Keratinocyte (primary cell): ENCODE data around the gene KRT77. TPM values are rescaled to one million over a fixed set of nuclear protein-coding genes. Genes with fewer than 3 reads are reported as not detected.

Experiments
- DNase-seq: peaks from one replicate; pipeline ENCODE4 v3.0.0-alpha.2; 2011; ENCODE audit warnings: low read depth, missing footprints, low spot score
- FAIRE-seq: peaks from 2 replicates; lab custom pipeline; 2011; peaks lifted over from hg19 to GRCh38; lab: Jason Lieb, UNC
- H2AFZ ChIP-seq: 2 replicates; pipeline ENCODE4 v1.6.0; 2012; ENCODE audit warnings: low read length, control low read depth, inconsistent platforms; ENCODE audit not compliant: control insufficient read depth
- H3K27ac ChIP-seq: 2 replicates; pipeline ENCODE4 v1.5.1; 2011; ENCODE audit warnings: low read length; ENCODE audit not compliant: control insufficient read depth, insufficient read depth
- H3K27me3 ChIP-seq: 3 replicates; pipeline ENCODE4 v1.6.0; 2011; ENCODE audit warnings: low read length; ENCODE audit not compliant: control insufficient read depth, insufficient read depth; ENCODE audit errors: extremely low read depth
- H3K36me3 ChIP-seq, 2 experiments: 2 replicates in 1 of 2; 3 replicates in 1 of 2; pipeline ENCODE4 v1.5.1; 2011; ENCODE audit warnings: low read length in 2 of 2, mild to moderate bottlenecking in 1 of 2; ENCODE audit not compliant: control insufficient read depth in 2 of 2, insufficient read depth in 2 of 2; ENCODE audit errors: extremely low read depth in 1 of 2
- H3K4me1 ChIP-seq: 3 replicates; pipeline ENCODE4 v1.5.1; 2011; ENCODE audit warnings: low read length; ENCODE audit not compliant: control insufficient read depth, insufficient read depth; ENCODE audit errors: extremely low read depth
- H3K4me2 ChIP-seq: 3 replicates; pipeline ENCODE4 v1.6.0; 2011; ENCODE audit warnings: low read depth, low read length; ENCODE audit not compliant: control insufficient read depth, insufficient read depth; ENCODE audit errors: extremely low read depth
- H3K4me3 ChIP-seq, 3 experiments: fragments of 200-600 bp in 1 of 3; sonication (generic) in 1 of 3; 2 replicates in 2 of 3; 3 replicates in 1 of 3; pipeline ENCODE4 v1.5.1; 2011 to 2016; ENCODE audit warnings: low read length in 3 of 3, mild to moderate bottlenecking in 3 of 3, control low read depth in 2 of 3, inconsistent platforms in 1 of 3, low read depth in 1 of 3, mixed read lengths in 1 of 3, mixed run types in 1 of 3, moderate library complexity in 1 of 3; ENCODE audit not compliant: control insufficient read depth in 2 of 3, insufficient read depth in 2 of 3; ENCODE audit errors: extremely low read depth in 1 of 3
- H3K79me2 ChIP-seq: 2 replicates; pipeline ENCODE4 v1.6.0; 2012; ENCODE audit warnings: low read length; ENCODE audit not compliant: control insufficient read depth, insufficient read depth
- H3K9ac ChIP-seq: 3 replicates; pipeline ENCODE4 v1.6.0; 2011; ENCODE audit warnings: low read length; ENCODE audit not compliant: control insufficient read depth, insufficient read depth; ENCODE audit errors: extremely low read depth
- H3K9me1 ChIP-seq: 3 replicates; pipeline ENCODE4 v1.6.0; 2011; ENCODE audit warnings: low read length; ENCODE audit not compliant: control insufficient read depth, insufficient read depth; ENCODE audit errors: extremely low read depth
- H3K9me3 ChIP-seq: 2 replicates; pipeline ENCODE4 v1.5.1; 2012; ENCODE audit warnings: low read depth, low read length; ENCODE audit not compliant: control insufficient read depth
- H4K20me1 ChIP-seq: 3 replicates; pipeline ENCODE4 v1.6.0; 2011; ENCODE audit warnings: low read length; ENCODE audit not compliant: control insufficient read depth, insufficient read depth; ENCODE audit errors: extremely low read depth
- CTCF ChIP-seq, 3 experiments: IDR thresholded peaks in 1 of 3; conservative IDR thresholded peaks in 1 of 3; optimal IDR thresholded peaks in 1 of 3; 2 replicates in 2 of 3; 3 replicates in 1 of 3; pipeline versions ENCODE3 to v1.5.1; 2011; ENCODE audit warnings: low read length in 3 of 3, mild to moderate bottlenecking in 3 of 3, moderate library complexity in 2 of 3, control low read depth in 1 of 3, inconsistent platforms in 1 of 3; ENCODE audit not compliant: insufficient read depth in 2 of 3; ENCODE audit errors: extremely low read depth in 1 of 3
- EZH2 ChIP-seq: IDR thresholded peaks from one replicate; pipeline ENCODE4 v1.6.1; 2012; ENCODE audit warnings: inconsistent platforms, mild to moderate bottlenecking, low read length, moderate library complexity
- dilution Hi-C: fragments of 300-500 bp; cut with MboI; formaldehyde crosslinking; loops from one replicate; pipeline ENCODE4 v1.7.0; 2020; ENCODE audit warnings: low sequenced_read_pairs; ENCODE audit not compliant: extremely low pct_ligation_motif_present
- polyA plus RNA-seq, 5 experiments: library from polyadenylated mRNA; depleted of rRNA in 3 of 5; stranded (reverse) in 3 of 5; stranded (forward) in 1 of 5; unstranded in 1 of 5; fragments of >200 nt; gene quantifications; 1 replicate in 1 of 5; 2 replicates in 3 of 5; 3 replicates in 1 of 5; pipeline versions ENCODE4 v1.2.1 to v1.2.3, GENCODE V29; 2011 to 2012; ENCODE audit warnings: missing spikeins in 2 of 5, low read depth in 1 of 5, low replicate concordance in 1 of 5

Gene KRT77
- polyA plus RNA-seq, 1 donor (not counting 4 experiments of a cell fraction or from before 2014, with no cell fraction given): 1.3 TPM

DNA sequence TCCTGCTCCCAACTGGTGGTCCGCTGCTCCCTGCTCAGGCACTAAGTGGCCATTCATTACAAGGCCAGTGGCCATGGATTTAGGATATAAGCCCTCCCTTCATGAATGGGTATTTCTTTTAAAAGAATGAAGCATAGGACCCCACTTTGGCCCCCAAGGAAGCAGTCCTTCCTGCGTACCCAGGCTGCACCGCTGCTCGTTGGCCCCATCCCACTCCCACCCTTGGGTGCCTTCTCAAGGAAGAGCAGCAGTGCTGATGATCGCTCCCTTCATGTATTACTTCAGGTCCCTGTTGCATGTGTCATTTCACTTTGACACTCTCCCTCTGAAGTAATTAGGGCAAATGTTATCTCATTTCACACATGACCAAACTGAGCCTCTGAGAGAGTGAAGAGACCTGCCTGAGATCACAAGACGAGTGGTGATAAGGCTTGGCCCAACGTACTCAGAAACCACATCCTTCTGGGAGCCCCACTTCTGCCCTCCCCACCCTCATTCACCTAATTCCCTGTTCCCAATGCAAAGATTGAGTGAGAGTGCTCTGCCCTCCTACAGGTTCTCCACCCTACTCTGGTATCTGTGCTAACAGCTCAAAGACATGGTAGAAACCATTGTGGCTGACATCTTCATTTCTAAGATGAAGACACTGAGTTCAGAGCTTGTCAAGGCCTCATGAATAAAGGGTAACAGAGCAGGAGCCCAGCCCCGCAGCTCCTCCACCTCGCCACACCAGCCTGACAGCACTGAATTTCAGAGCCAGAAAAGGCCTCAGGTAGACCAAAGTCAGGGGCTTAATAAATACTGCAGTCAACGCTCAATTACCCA, 41.0 kb downstream of the KRT77 start:
- H3K9me1 ChIP-seq: no peaks in the 10 kb centered on the region
- H3K27ac ChIP-seq: no peak overlapping the region
- H3K4me2 ChIP-seq: no peak overlapping the region
- FAIRE-seq: no peak
- H2AFZ ChIP-seq: no peak overlapping the region
- H3K4me3 ChIP-seq: no peak overlapping the region
- no peaks in the 10 kb centered on the region for H3K36me3 ChIP-seq
- no peak overlapping the region for H3K9ac ChIP-seq
- TF ChIP-seq EZH2: no peak
- TF ChIP-seq CTCF (optimal IDR thresholded peaks at IDR 0.05 in 1 of 3, IDR thresholded peaks at IDR 0.05 in 1 of 3, conservative IDR thresholded peaks at IDR 0.05 in 1 of 3; ENCODE audit: extremely low read depth in 1 of 3, insufficient read depth in 2 of 3, low read length in 3 of 3): no peak
- peaks cover 12% of the 10 kb centered on the region for H3K27me3 ChIP-seq
- no peaks in the 10 kb centered on the region for H3K9me3 ChIP-seq
- no peak for DNase-seq
- no peaks in the 10 kb centered on the region for H4K20me1 ChIP-seq
- H3K79me2 ChIP-seq: no peaks in the 10 kb centered on the region
- peaks cover 6% of the 10 kb centered on the region for H3K4me1 ChIP-seq
- dilution Hi-C loops: no loop called here

DNA sequence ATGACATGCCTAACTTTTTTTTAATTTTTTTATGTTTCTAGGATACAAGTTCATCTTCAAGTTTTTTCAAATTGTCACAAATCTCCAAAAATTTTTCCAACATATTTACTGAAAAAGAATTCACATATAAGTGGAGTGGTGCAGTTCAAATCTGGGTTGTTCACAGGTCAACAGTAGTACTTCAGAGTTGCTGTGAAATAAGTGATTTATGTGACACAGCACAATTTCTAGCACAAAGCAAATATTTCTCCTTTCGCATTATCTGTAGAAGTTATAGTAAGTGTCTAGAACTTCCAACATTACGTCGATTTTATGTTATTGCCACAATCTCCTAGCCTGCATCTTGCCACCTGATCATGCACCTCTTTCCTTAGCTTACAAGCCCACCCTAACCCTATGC, 41.7 kb downstream of the KRT77 start:
- no peak overlapping the region for H3K9ac ChIP-seq
- dilution Hi-C loops: no loop called here
- no peak overlapping the region for H3K4me2 ChIP-seq
- no peaks in the 10 kb centered on the region for H3K79me2 ChIP-seq
- H3K27ac ChIP-seq: no peak overlapping the region
- H4K20me1 ChIP-seq: no peaks in the 10 kb centered on the region
- H3K4me3 ChIP-seq: no peak overlapping the region
- TF ChIP-seq CTCF (optimal IDR thresholded peaks at IDR 0.05 in 1 of 3, IDR thresholded peaks at IDR 0.05 in 1 of 3, conservative IDR thresholded peaks at IDR 0.05 in 1 of 3; ENCODE audit: extremely low read depth in 1 of 3, insufficient read depth in 2 of 3, low read length in 3 of 3) (no peak), EZH2 (no peak)
- FAIRE-seq (no peak), DNase-seq (no peak)
- peaks cover 6% of the 10 kb centered on the region for H3K4me1 ChIP-seq
- H3K9me3 ChIP-seq: no peaks in the 10 kb centered on the region
- H3K27me3 ChIP-seq: peaks cover 9% of the 10 kb centered on the region
- no peaks in the 10 kb centered on the region for H3K9me1 ChIP-seq
- no peaks in the 10 kb centered on the region for H3K36me3 ChIP-seq
- no peak overlapping the region for H2AFZ ChIP-seq
